HEK293T (cell line): ENCODE data around the gene MCCC1.

Experiments
- FOXM1 ChIP-seq: fragments of 450-650 bp; IDR thresholded peaks from 2 replicates; pipeline ENCODE4 v1.6.1; 2017; ENCODE audit warnings: mild to moderate bottlenecking, borderline replicate concordance
- HDGF ChIP-seq: fragments of 450-650 bp; IDR thresholded peaks from 2 replicates; pipeline ENCODE4 v1.6.1; 2017; ENCODE audit warnings: antibody characterized with exemption, borderline replicate concordance
- L3MBTL2 ChIP-seq: fragments of 450-650 bp; conservative IDR thresholded peaks from 2 replicates; pipeline ENCODE4 v1.6.1; 2016; ENCODE audit warnings: mild to moderate bottlenecking
- LEF1 ChIP-seq: fragments of 450-650 bp; IDR thresholded peaks from 2 replicates; pipeline ENCODE4 v1.6.1; 2017; ENCODE audit warnings: mild to moderate bottlenecking, borderline replicate concordance
- SP1 ChIP-seq: fragments of 450-650 bp; IDR thresholded peaks from 2 replicates; pipeline ENCODE4 v1.6.1; 2017
- SUZ12 ChIP-seq: fragments of 450-650 bp; IDR thresholded peaks from 2 replicates; pipeline ENCODE4 v1.6.1; 2016; ENCODE audit warnings: mild to moderate bottlenecking
- ZNF384 ChIP-seq: fragments of 450-650 bp; IDR thresholded peaks from 2 replicates; pipeline ENCODE4 v1.6.1; 2016

DNA sequence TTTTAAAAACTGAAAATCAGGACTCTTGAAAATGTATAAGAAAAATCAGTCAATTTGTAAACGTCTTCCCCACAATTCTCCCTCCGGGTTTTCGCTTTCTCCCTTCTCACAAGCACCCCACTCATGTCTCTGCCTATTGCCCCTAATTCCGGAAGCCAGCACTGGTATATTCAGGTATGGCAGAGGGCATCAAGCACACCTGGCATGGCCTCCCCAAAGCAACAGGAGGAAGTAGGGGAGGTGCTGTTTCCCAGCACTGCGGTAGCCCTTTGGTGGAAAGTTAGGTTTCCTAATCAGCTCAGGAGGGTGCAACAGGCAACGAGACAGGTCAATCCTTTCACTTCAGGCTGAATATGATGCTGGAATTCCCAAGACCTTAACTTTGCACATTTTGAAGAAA, 33.1 kb upstream of the MCCC1 start:
- TF ChIP-seq SP1 (no peak), FOXM1 (no peak), HDGF (no peak), LEF1 (no peak), L3MBTL2 (no peak), ZNF384 (no peak), SUZ12 (no peak)
